Lower leg skin (tissue), 3 donors: ENCODE data around the gene COBL.

Experiments
- POLR2A ChIP-seq, 2 donors: fragments of 450-650 bp; IDR thresholded peaks; one replicate each; pipeline ENCODE4 v1.6.1; 2016 to 2017; ENCODE audit warnings: antibody characterized with exemption in 2 of 2, mild to moderate bottlenecking in 1 of 2, moderate library complexity in 1 of 2
- TF ChIP-seq, protein P1 (sequence below), 3 donors: fragments of 450-650 bp; IDR thresholded peaks; one replicate each; pipeline ENCODE4 v1.5.1; 2016; ENCODE audit warnings: antibody characterized with exemption in 3 of 3, mild to moderate bottlenecking in 3 of 3, moderate library complexity in 2 of 3

DNA sequence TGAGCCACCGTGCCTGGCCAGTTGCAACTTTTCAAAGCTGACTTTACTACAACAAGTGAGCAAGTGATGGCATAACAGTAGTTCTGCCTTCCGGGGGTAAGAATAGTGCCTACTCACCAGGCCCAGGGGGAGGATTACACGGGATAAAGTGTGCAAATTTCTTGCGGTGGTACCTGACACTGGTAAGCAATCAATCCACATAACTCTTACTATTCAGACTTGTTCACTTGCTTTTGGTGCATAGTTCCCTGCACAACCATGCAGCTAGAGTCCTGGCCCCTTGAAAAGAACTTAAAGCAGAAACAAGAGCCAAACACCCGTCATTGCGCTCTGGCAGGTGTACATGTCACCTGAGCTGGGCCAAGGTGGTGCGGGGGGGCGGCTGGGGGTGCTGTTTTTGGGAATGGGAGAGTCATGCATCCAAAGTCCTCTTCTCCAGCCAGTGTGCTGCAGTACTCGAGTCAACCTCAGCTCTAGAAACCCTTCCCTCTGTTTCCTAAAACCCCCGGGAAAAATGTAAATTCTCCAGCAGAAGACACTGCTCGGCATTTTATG lies 5.4 kb upstream of the COBL start:
- TF ChIP-seq POLR2A (IDR thresholded peaks at IDR 0.05): no peak
- TF ChIP-seq, protein P1, sequence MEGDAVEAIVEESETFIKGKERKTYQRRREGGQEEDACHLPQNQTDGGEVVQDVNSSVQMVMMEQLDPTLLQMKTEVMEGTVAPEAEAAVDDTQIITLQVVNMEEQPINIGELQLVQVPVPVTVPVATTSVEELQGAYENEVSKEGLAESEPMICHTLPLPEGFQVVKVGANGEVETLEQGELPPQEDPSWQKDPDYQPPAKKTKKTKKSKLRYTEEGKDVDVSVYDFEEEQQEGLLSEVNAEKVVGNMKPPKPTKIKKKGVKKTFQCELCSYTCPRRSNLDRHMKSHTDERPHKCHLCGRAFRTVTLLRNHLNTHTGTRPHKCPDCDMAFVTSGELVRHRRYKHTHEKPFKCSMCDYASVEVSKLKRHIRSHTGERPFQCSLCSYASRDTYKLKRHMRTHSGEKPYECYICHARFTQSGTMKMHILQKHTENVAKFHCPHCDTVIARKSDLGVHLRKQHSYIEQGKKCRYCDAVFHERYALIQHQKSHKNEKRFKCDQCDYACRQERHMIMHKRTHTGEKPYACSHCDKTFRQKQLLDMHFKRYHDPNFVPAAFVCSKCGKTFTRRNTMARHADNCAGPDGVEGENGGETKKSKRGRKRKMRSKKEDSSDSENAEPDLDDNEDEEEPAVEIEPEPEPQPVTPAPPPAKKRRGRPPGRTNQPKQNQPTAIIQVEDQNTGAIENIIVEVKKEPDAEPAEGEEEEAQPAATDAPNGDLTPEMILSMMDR (IDR thresholded peaks at IDR 0.05): no peak
